GM12878 (cell line): Measurements from ENCODE around the gene FKBP7.

ENCODE experiments used
- CBX5 ChIP-seq: sonication (generic); IDR thresholded peaks from 2 replicates; pipeline ENCODE4 v1.6.1; 2016; ENCODE audit warnings: low read depth, moderate library complexity, mild to moderate bottlenecking, inconsistent platforms
- CEBPB ChIP-seq, 2 experiments: fragments of 150-350 bp in 1 of 2; IDR thresholded peaks; 2 replicates each; pipeline ENCODE4 v1.6.1; 2012 to 2014; ENCODE audit warnings: low read depth in 2 of 2, low read length in 2 of 2, borderline replicate concordance in 1 of 2, inconsistent platforms in 1 of 2
- EP300 ChIP-seq, 2 experiments: fragments of 150-350 bp in 1 of 2; IDR thresholded peaks; 2 replicates each; pipeline ENCODE4 v1.6.1; 2011 to 2012; ENCODE audit warnings: low read depth in 2 of 2, low read length in 2 of 2, borderline replicate concordance in 1 of 2, improper control_type of control experiment in 1 of 2, inconsistent platforms in 1 of 2; ENCODE audit not compliant: control insufficient read depth in 1 of 2
- EZH2 ChIP-seq: IDR thresholded peaks from 2 replicates; pipeline ENCODE4 v1.6.1; 2012; ENCODE audit warnings: low read depth, mild to moderate bottlenecking, control low read depth, inconsistent platforms, low read length, borderline replicate concordance; ENCODE audit not compliant: control insufficient read depth
- FOS ChIP-seq: IDR thresholded peaks from 3 replicates; pipeline ENCODE4 v1.6.1; 2011; ENCODE audit warnings: borderline replicate concordance; ENCODE audit not compliant: insufficient read length; ENCODE audit errors: extremely low read depth
- GATAD2B ChIP-seq: fragments of 450-650 bp; conservative IDR thresholded peaks from 2 replicates; pipeline ENCODE4 v1.6.1; 2017; ENCODE audit warnings: low read depth, mild to moderate bottlenecking, moderate library complexity
- KDM1A ChIP-seq: fragments of 200-600 bp; sonication (generic); IDR thresholded peaks from 2 replicates; pipeline ENCODE4 v1.6.1; 2016; ENCODE audit warnings: borderline replicate concordance
- POLR2A ChIP-seq: IDR thresholded peaks from 2 replicates; pipeline ENCODE4 v1.6.1; 2011; ENCODE audit warnings: low read depth, mild to moderate bottlenecking, low read length
- RAD21 ChIP-seq: IDR thresholded peaks from 2 replicates; pipeline ENCODE4 v1.6.1; 2011; ENCODE audit warnings: mild to moderate bottlenecking, low read depth, low read length, moderate library complexity; ENCODE audit not compliant: insufficient read depth
- SMC3 ChIP-seq: IDR thresholded peaks from 2 replicates; pipeline ENCODE4 v1.6.1; 2011; ENCODE audit warnings: low read length, improper control_type of control experiment, borderline replicate concordance
- ZZZ3 ChIP-seq: IDR thresholded peaks from 2 replicates; pipeline ENCODE4 v1.6.1; 2011; ENCODE audit warnings: low read depth; ENCODE audit not compliant: control insufficient read depth, insufficient read length
- TF ChIP-seq, protein P1 (sequence below), 3 experiments: IDR thresholded peaks in 2 of 3; conservative IDR thresholded peaks in 1 of 3; 2 replicates each; pipeline ENCODE4 v1.5.1; 2011; ENCODE audit warnings: low read depth in 3 of 3, low read length in 3 of 3, mild to moderate bottlenecking in 3 of 3, control low read depth in 2 of 3, moderate library complexity in 2 of 3, inconsistent platforms in 1 of 3, mixed read lengths in 1 of 3; ENCODE audit not compliant: control insufficient read depth in 2 of 3, insufficient read depth in 1 of 3; ENCODE audit errors: extremely low read depth in 1 of 3
- TF ChIP-seq, protein P2 (sequence below): IDR thresholded peaks from 2 replicates; pipeline ENCODE4 v1.6.1; 2012; ENCODE audit warnings: mild to moderate bottlenecking, low read depth, low read length

DNA sequence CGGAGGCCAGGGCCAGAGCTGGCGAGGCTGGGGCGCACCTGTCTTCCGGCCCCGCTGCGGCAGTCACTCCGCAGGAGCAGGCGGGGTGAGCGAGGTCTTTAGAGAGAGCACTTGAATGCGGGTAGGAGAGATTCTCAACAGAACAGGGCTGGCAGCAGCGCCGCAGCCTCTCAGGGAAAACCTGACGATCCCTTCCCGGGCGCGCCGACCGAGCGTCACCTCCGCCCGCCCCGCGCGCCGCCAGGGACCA, 28.0 kb downstream of the FKBP7 start:
- TF ChIP-seq, protein P1, sequence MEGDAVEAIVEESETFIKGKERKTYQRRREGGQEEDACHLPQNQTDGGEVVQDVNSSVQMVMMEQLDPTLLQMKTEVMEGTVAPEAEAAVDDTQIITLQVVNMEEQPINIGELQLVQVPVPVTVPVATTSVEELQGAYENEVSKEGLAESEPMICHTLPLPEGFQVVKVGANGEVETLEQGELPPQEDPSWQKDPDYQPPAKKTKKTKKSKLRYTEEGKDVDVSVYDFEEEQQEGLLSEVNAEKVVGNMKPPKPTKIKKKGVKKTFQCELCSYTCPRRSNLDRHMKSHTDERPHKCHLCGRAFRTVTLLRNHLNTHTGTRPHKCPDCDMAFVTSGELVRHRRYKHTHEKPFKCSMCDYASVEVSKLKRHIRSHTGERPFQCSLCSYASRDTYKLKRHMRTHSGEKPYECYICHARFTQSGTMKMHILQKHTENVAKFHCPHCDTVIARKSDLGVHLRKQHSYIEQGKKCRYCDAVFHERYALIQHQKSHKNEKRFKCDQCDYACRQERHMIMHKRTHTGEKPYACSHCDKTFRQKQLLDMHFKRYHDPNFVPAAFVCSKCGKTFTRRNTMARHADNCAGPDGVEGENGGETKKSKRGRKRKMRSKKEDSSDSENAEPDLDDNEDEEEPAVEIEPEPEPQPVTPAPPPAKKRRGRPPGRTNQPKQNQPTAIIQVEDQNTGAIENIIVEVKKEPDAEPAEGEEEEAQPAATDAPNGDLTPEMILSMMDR (IDR thresholded peaks at IDR 0.05 in 2 of 3, conservative IDR thresholded peaks at IDR 0.05 in 1 of 3; ENCODE audit: control insufficient read depth in 2 of 3, extremely low read depth in 1 of 3, insufficient read depth in 1 of 3, low read depth in 3 of 3, low read length in 3 of 3) = no peak
- TF ChIP-seq SMC3 = no peak
- no peak for TF ChIP-seq EZH2
- TF ChIP-seq, protein P2, sequence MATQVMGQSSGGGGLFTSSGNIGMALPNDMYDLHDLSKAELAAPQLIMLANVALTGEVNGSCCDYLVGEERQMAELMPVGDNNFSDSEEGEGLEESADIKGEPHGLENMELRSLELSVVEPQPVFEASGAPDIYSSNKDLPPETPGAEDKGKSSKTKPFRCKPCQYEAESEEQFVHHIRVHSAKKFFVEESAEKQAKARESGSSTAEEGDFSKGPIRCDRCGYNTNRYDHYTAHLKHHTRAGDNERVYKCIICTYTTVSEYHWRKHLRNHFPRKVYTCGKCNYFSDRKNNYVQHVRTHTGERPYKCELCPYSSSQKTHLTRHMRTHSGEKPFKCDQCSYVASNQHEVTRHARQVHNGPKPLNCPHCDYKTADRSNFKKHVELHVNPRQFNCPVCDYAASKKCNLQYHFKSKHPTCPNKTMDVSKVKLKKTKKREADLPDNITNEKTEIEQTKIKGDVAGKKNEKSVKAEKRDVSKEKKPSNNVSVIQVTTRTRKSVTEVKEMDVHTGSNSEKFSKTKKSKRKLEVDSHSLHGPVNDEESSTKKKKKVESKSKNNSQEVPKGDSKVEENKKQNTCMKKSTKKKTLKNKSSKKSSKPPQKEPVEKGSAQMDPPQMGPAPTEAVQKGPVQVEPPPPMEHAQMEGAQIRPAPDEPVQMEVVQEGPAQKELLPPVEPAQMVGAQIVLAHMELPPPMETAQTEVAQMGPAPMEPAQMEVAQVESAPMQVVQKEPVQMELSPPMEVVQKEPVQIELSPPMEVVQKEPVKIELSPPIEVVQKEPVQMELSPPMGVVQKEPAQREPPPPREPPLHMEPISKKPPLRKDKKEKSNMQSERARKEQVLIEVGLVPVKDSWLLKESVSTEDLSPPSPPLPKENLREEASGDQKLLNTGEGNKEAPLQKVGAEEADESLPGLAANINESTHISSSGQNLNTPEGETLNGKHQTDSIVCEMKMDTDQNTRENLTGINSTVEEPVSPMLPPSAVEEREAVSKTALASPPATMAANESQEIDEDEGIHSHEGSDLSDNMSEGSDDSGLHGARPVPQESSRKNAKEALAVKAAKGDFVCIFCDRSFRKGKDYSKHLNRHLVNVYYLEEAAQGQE = no peak
- TF ChIP-seq CBX5 = no peak
- no peak for TF ChIP-seq ZZZ3
- peak in 1 of 2 experiments; percentile 56; a peak in 2 of 4 replicates for TF ChIP-seq EP300 (IDR thresholded peaks at IDR 0.05; ENCODE audit: borderline replicate concordance in 1 of 2, control insufficient read depth in 1 of 2, low read depth in 2 of 2, low read length in 2 of 2)
- no peak for TF ChIP-seq GATAD2B
- no peak for TF ChIP-seq KDM1A
- no peak for TF ChIP-seq POLR2A
- TF ChIP-seq FOS = no peak
- TF ChIP-seq RAD21 = no peak
- no peak for TF ChIP-seq CEBPB (IDR thresholded peaks at IDR 0.05; ENCODE audit: borderline replicate concordance in 1 of 2, low read depth in 2 of 2, low read length in 2 of 2)
